Keratinocyte (primary cell): ENCODE results near the gene DMPK. TPM values are rescaled to one million over a fixed set of nuclear protein-coding genes. Genes with fewer than 3 reads are reported as not detected.

Source experiments
- DNase-seq: peaks from one replicate; pipeline ENCODE4 v3.0.0-alpha.2; 2011; ENCODE audit warnings: low read depth, missing footprints, low spot score
- FAIRE-seq: peaks from 2 replicates; lab custom pipeline; 2011; peaks lifted over from hg19 to GRCh38; lab: Jason Lieb, UNC
- H2AFZ ChIP-seq: 2 replicates; pipeline ENCODE4 v1.6.0; 2012; ENCODE audit warnings: low read length, control low read depth, inconsistent platforms; ENCODE audit not compliant: control insufficient read depth
- H3K27ac ChIP-seq: 2 replicates; pipeline ENCODE4 v1.5.1; 2011; ENCODE audit warnings: low read length; ENCODE audit not compliant: control insufficient read depth, insufficient read depth
- H3K27me3 ChIP-seq: 3 replicates; pipeline ENCODE4 v1.6.0; 2011; ENCODE audit warnings: low read length; ENCODE audit not compliant: control insufficient read depth, insufficient read depth; ENCODE audit errors: extremely low read depth
- H3K36me3 ChIP-seq, 2 experiments: 2 replicates in 1 of 2; 3 replicates in 1 of 2; pipeline ENCODE4 v1.5.1; 2011; ENCODE audit warnings: low read length in 2 of 2, mild to moderate bottlenecking in 1 of 2; ENCODE audit not compliant: control insufficient read depth in 2 of 2, insufficient read depth in 2 of 2; ENCODE audit errors: extremely low read depth in 1 of 2
- H3K4me1 ChIP-seq: 3 replicates; pipeline ENCODE4 v1.5.1; 2011; ENCODE audit warnings: low read length; ENCODE audit not compliant: control insufficient read depth, insufficient read depth; ENCODE audit errors: extremely low read depth
- H3K4me2 ChIP-seq: 3 replicates; pipeline ENCODE4 v1.6.0; 2011; ENCODE audit warnings: low read depth, low read length; ENCODE audit not compliant: control insufficient read depth, insufficient read depth; ENCODE audit errors: extremely low read depth
- H3K4me3 ChIP-seq, 3 experiments: fragments of 200-600 bp in 1 of 3; sonication (generic) in 1 of 3; 2 replicates in 2 of 3; 3 replicates in 1 of 3; pipeline ENCODE4 v1.5.1; 2011 to 2016; ENCODE audit warnings: low read length in 3 of 3, mild to moderate bottlenecking in 3 of 3, control low read depth in 2 of 3, inconsistent platforms in 1 of 3, low read depth in 1 of 3, mixed read lengths in 1 of 3, mixed run types in 1 of 3, moderate library complexity in 1 of 3; ENCODE audit not compliant: control insufficient read depth in 2 of 3, insufficient read depth in 2 of 3; ENCODE audit errors: extremely low read depth in 1 of 3
- H3K79me2 ChIP-seq: 2 replicates; pipeline ENCODE4 v1.6.0; 2012; ENCODE audit warnings: low read length; ENCODE audit not compliant: control insufficient read depth, insufficient read depth
- H3K9ac ChIP-seq: 3 replicates; pipeline ENCODE4 v1.6.0; 2011; ENCODE audit warnings: low read length; ENCODE audit not compliant: control insufficient read depth, insufficient read depth; ENCODE audit errors: extremely low read depth
- H3K9me1 ChIP-seq: 3 replicates; pipeline ENCODE4 v1.6.0; 2011; ENCODE audit warnings: low read length; ENCODE audit not compliant: control insufficient read depth, insufficient read depth; ENCODE audit errors: extremely low read depth
- H3K9me3 ChIP-seq: 2 replicates; pipeline ENCODE4 v1.5.1; 2012; ENCODE audit warnings: low read depth, low read length; ENCODE audit not compliant: control insufficient read depth
- H4K20me1 ChIP-seq: 3 replicates; pipeline ENCODE4 v1.6.0; 2011; ENCODE audit warnings: low read length; ENCODE audit not compliant: control insufficient read depth, insufficient read depth; ENCODE audit errors: extremely low read depth
- CTCF ChIP-seq, 3 experiments: IDR thresholded peaks in 1 of 3; conservative IDR thresholded peaks in 1 of 3; optimal IDR thresholded peaks in 1 of 3; 2 replicates in 2 of 3; 3 replicates in 1 of 3; pipeline versions ENCODE3 to v1.5.1; 2011; ENCODE audit warnings: low read length in 3 of 3, mild to moderate bottlenecking in 3 of 3, moderate library complexity in 2 of 3, control low read depth in 1 of 3, inconsistent platforms in 1 of 3; ENCODE audit not compliant: insufficient read depth in 2 of 3; ENCODE audit errors: extremely low read depth in 1 of 3
- EZH2 ChIP-seq: IDR thresholded peaks from one replicate; pipeline ENCODE4 v1.6.1; 2012; ENCODE audit warnings: inconsistent platforms, mild to moderate bottlenecking, low read length, moderate library complexity
- dilution Hi-C: fragments of 300-500 bp; cut with MboI; formaldehyde crosslinking; loops from one replicate; pipeline ENCODE4 v1.7.0; 2020; ENCODE audit warnings: low sequenced_read_pairs; ENCODE audit not compliant: extremely low pct_ligation_motif_present
- polyA plus RNA-seq, 5 experiments: library from polyadenylated mRNA; depleted of rRNA in 3 of 5; stranded (reverse) in 3 of 5; stranded (forward) in 1 of 5; unstranded in 1 of 5; fragments of >200 nt; gene quantifications; 1 replicate in 1 of 5; 2 replicates in 3 of 5; 3 replicates in 1 of 5; pipeline versions ENCODE4 v1.2.1 to v1.2.3, GENCODE V29; 2011 to 2012; ENCODE audit warnings: missing spikeins in 2 of 5, low read depth in 1 of 5, low replicate concordance in 1 of 5

DMPK gene
- polyA plus RNA-seq, 1 donor (not counting 4 experiments of a cell fraction or from before 2014, with no cell fraction given), result 7.0 TPM

GRCh38 chr19:45733160-45733810 lies 49.0 kb downstream of the DMPK start, which contains the start of gene MEIOSIN:
MEIOSIN (plus strand) TSS chr19:45733439; CDS start chr19:45735377, 1,938 bp downstream.
- H2AFZ ChIP-seq, result no peak within 1 kb of the TSS
- no peak within 1 kb of the TSS for H3K4me3 ChIP-seq
- no peak for TF ChIP-seq EZH2
- no peak within 1 kb of the TSS for H3K27ac ChIP-seq
- no peak within 1 kb of the TSS for H3K9ac ChIP-seq
- H3K79me2 ChIP-seq, result peaks cover 24% of the 10 kb centered on the region
- no peaks in the 10 kb centered on the region for H3K9me1 ChIP-seq
- no peaks in the 10 kb centered on the region for H3K9me3 ChIP-seq
- no peak within 1 kb of the TSS for H3K4me2 ChIP-seq
- no peaks in the 10 kb centered on the region for H3K36me3 ChIP-seq
- no peaks in the 10 kb centered on the region for H3K27me3 ChIP-seq
- no peak for FAIRE-seq
- DNase-seq, result no peak
- dilution Hi-C loops, result no loop called here
- H4K20me1 ChIP-seq, result no peaks in the 10 kb centered on the region
- H3K4me1 ChIP-seq, result peaks cover 16% of the 10 kb centered on the region

- DNase-seq (peak; percentile 91), FAIRE-seq (peak; percentile 83)
- Histone ChIP-seq H3K79me2 (peaks cover 48% of the 10 kb centered on the region), H4K20me1 (peaks cover 5% of the 10 kb centered on the region), H3K9me1 (no peaks in the 10 kb centered on the region), H3K4me1 (peaks cover 18% of the 10 kb centered on the region), H3K9ac (peak within 1 kb of the TSS; percentile 97), H3K27ac (peak within 1 kb of the TSS; percentile 82), H3K9me3 (no peaks in the 10 kb centered on the region), H3K27me3 (no peaks in the 10 kb centered on the region), H2AFZ (peak within 1 kb of the TSS; percentile 83), H3K36me3 (no peaks in the 10 kb centered on the region), H3K4me3 (peak within 1 kb of the TSS; percentile 86 to 99 (median 97)), H3K4me2 (peak within 1 kb of the TSS; percentile 95)
- TF ChIP-seq CTCF (optimal IDR thresholded peaks at IDR 0.05 in 1 of 3, IDR thresholded peaks at IDR 0.05 in 1 of 3, conservative IDR thresholded peaks at IDR 0.05 in 1 of 3; ENCODE audit: extremely low read depth in 1 of 3, insufficient read depth in 2 of 3, low read length in 3 of 3), result peak in 2 of 3 experiments; percentile 9 to 19
- no peak for TF ChIP-seq EZH2
- dilution Hi-C loops, result no loop called here
These were observed 51.7 kb downstream of the DMPK start, which contains the start of gene FBXO46 for GRCh38 chr19:45730368-45731288. FBXO46 (minus strand) TSS chr19:45730896; CDS start chr19:45713495, 17,401 bp downstream.
